UCSD-AML1 (cell line): ENCODE results near the gene RPL39L.
A peak's percentile ranks its signal among the peaks of the same experiment; 100 is the strongest.

Experiments
- DNase-seq: peaks from one replicate; lab custom pipeline; 2025; ENCODE audit not compliant: unreplicated experiment; lab: John Stamatoyannopoulos, UW

Gene RPL39L

DNA sequence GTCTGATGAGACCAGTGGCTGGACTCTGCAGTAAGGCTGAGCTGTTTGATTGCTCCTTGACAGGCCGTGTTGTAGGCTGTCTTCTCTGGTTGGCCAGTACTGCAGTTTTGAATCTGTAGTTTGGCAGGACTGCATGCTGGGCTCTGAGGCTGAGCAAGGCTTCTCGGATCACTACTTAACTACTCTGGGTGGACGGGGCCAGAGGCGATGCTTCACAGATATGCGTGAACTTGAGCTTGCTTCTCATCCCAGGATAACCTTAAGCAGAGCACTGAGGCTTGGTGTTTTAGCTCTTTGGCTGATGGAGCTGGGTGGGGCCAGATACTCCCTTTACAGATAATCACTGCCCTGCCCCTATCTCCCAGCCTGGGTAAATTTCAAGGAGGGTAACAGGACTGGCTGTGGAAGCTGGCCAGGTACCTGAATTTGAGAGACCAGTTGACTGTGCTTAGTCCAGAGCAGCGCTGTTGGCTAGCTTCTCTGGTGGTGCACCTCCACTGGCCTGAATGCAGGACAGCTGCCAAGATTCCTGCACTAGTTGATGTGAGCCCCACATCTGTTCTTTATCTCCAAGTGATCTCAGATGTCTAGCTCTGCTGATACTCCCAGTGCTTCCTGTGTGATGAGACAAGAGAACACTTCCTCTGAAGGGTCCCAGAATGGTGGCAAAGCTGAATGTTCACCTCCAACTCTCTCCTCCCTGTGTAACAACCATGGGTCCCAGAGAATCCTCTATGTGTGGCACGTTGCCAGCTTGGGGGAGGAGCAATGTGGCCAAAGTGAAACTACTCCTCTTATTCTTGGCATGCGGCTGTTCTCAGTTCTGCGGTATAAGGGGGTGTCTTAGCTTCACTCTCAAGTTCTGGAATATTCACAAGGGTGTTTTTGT lies 37.9 kb downstream of the RPL39L start:
- peak; percentile 48 for DNase-seq

DNA sequence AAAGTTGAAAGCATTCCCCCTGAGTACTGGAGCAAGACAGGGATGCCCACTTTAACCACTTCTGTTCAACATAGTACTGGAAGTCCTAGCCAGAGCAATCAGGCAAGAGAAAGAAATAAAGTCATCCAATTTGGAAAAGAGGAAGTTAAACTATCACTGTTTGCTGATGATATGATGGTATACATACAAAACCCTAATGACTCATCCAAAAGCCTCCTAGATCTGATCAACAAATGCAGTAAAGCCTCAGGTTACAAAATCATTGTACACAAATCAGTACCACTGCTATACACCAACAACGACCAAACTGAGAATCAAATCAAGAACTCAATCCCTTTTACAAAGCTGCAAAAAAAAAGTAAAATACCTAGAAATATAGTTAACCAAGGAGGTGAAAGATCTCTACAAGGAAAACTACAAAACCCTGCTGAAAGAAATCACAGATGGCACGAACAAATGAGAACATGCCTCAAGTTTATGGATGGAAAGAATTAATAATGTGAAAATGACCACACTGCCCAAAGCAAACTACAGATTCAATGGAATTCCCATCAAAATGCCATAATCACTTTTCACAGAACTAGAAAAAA lies 40.3 kb downstream of the RPL39L start:
- DNase-seq: no peak

DNA sequence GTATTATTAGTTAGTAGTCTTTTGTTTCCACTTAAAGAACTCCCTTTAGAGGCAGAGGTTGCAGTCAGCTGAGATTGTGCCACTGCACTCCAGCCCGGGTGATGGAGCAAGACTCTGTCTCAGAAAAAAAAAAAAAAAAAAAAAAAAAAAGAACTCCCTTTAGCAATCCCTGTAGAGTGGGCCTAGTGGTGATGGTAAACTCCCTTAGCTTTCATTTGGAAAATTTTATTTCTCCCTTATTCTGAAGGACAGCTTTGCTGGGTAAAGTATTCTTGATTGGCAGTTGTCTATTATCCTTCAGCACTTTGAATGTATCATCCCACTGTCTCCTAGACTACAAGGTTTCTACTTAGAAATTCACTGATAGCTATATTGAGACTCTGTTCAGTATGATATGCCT lies 46.0 kb downstream of the RPL39L start:
- no peak for DNase-seq

DNA sequence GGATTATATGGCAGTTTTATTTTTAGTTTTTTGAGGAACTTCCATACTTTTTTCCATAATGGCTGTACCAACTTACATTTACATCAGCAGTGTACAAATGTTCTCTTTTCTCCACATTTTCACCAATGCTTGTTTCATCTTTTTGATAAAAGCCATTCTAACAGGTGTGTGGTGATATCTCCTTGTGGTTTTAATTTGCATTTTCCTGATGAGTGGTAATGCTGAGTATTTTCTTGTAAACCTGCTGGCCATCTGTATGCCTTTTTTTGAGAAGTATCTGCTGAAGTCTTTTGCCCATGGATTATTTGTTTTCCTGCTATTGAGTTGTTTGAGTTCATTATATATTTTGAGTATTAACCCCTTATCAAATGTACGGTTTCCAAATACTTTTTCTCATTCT lies 50.6 kb downstream of the RPL39L start:
- DNase-seq: no peak

DNA sequence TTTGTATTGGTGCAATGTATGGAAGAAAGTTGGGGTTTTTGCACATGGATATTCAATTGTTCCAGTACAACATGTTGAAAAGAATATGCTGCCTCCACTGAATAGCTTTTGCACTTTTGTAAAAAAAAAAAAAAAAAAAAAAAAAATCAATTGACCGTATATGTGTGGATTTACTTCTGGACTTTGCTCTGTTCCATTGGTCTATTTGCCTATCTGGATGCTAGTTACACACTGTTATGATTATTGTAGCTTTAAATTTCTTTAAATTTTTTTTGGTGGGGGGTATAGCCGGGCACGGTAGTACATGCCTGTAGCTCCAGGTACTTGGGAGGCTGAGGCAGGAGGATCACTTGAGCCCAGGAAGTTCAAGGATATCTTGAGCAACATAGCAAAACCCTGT lies 52.5 kb downstream of the RPL39L start:
- DNase-seq: no peak

DNA sequence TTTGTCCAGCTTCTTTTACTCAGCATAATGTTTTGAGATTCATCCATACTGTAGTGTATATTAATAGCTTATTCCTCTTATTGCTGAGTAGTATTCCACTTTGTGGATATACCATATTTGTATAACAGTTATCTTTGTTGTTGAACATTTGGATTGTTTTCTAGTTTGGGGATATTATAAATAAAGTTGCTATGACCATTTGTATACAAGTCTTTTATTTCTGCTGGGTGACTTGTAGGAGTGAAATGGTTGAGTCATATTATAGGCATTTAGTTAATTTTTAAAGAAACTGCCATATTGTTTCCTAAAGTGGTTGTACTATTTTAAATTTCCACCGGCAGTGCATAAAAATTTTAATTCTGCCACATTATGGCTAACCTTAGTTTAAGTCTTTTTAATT lies 53.4 kb downstream of the RPL39L start:
- DNase-seq: no peak

DNA sequence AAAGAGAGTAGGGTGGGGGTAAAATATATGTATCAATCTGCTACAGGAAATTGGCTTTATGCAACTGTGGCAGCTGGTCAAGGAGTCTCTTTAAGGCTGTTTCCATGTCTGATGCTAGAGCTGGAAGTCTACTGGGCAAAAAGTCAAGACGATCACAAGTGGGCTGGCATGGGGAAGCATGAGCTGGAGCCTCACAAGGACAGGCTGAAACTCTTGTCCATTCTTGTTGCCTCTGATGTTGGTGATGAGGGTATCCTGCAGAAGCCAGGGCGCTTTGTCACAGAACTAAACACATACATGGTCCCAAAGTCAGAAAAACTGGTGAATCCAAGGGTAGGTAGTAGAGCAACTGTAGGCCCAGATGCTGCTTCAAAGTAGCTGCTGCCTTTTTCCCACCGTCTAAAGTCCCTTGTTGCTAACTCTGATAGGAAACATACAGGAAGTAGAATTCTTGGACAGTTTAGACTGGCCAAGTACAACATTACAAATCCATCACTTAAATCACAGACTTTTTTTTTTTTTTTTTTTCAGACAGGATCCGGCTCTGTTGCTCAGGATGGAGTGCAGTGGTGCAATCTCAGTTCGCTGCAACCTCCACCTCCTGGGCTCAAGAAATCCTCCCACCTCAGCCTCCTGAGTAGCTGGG lies 54.2 kb downstream of the RPL39L start:
- no peak for DNase-seq

DNA sequence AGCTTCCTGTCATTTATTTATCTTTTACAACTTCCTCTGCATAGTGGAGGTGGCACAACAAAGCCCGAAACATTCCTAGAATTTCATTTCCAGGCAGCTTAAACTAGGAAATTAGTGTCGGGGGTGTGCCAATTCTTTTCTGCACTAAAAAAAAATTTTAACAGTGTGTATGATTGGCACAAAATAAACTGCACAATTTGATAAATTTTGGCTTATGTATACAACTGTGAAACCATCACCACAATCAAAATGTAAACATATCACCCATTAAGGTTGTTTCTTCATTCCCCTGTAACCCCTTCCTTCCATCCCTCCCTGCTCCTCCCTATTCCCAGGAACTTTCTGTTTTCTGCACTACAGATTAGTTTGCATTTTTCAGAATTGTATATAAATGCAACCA lies 54.7 kb downstream of the RPL39L start:
- no peak for DNase-seq

DNA sequence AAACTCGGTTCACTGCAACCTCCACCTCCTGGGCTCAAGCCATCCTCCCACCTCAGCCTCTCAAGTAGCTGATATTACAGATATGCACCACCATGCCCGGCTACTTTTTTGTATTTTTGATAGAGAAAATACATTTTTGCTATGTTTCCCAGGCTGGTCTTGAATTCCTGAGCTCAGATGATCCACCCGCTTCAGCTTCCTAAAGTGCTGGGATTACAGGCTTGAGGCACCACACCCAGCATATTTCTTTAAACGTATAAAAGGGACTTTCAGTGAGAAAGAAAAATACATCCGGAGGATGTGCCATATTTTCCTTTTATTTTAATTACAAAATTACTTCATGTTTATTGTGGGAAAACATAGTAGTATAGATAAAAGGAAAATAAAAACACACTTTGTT lies 55.2 kb downstream of the RPL39L start:
- no peak for DNase-seq

DNA sequence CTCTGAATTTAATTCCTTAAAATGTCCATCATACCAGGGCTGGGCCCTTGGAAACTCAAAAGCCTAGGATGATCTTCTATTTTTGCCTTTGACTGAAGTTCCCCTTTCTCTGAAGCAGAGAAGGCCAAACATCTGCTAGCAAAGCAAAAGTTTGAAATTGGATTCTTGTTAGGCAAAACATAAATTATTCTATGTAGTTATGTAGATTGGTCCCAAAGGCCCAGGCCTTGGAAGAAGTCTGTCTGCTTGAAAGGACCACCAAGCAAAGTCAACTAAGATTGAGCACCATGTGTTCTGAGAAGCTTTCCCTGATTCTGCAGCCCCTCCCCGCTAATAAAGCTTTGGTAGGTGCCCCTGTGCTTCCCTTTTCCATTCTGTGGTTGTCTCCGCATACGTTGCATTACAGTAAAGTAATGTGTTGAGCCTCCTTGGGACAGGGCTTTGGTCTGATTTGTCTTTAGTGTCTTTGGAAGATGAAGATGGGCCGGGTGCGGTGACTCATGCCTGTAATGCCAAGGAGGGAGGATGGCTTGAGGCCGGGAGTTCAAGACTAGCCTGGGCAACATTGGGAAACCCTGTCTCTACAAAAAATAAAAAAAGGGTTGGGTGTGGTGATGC lies 56.4 kb downstream of the RPL39L start:
- DNase-seq: no peak

DNA sequence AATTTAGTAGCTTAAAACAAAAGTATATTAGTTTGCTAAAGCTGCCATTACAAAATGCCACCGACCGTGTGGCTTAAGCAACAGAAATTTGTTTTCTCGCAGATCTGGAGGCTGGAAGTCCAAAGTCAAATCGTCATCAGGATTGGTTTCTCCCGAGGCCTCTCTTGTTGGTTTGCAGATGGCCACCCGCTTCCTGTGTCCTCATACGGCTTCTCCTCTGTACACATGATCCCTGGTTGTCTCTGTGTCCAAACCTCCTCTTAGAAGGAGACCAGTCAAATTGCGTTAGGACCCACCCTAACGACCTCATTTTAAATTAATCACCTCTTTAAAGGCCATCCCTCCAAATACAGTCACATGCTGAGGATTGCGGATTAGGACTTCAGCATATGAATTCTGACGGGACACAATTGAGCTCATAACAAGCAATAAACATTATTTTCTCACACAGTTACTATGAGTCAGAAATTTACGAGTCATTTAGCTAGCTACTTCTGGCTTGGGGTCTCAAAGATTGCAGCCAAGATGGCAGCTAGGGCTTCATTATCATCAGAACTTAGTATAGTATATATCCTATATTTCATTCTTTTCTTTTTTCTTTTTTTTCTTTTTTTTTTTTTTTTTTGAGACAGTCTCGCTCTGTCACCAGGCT lies 58.4 kb downstream of the RPL39L start:
- no peak for DNase-seq

DNA sequence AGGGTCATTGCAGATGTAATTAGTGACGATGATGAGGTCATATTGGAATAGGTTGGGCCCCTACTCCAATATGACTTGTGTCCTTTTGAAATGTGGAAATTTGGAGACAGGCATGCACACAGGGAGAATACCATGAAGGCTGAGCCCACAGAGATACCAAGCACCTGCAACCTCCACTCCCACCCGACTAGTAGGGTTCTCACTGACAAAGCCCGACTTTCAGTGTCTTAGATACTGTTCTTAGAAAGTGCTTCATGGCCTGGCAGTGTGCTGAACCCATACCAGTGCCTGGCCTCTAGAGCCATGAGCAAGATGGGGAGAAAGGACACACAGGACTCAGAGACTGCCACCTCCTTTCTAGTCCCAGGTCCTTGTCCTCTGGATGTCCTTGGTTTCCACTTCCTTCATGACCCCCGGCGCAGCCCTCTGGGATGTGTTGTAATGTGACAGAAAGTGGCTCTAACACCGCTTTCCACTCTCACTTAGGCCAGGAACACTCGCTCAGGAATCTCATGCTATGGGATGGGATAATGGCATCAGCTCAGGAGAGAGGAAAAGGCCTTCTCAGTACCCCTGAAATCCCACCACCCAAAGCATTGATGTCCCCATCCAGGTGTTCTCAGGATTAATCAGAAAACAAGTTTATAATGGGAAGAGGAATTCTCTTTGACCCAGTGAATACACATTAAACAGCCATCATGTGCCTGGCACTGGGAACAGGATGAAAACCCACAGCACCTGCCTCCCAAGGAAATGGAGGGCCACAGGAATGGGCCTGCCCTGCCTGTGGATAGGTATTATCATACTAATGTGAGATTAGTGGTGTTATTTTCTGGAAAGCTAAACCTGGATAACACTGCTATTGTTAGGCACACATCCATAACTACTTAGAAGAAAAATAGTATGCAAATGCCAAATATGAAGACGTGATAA lies 59.9 kb downstream of the RPL39L start:
- DNase-seq: no peak

DNA sequence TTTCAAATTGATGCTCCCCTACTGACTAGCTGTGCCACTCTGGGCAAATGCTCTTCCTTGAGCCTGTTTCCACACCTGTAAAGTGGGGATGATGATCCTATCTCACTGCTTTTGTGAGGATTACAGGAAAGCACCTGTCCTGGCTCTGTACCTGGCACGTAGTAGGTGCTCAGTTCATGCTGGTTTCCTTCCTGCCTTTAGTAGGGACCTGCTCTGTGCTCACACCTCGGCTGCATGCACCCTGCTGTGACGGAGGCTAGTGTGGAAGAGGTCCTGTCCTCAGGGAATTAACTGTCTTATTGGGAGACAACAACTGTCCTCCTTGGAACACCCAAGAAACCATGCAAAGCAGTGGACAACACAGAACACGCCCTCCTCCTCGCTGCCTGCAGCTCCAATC lies 61.8 kb downstream of the RPL39L start:
- DNase-seq: no peak

DNA sequence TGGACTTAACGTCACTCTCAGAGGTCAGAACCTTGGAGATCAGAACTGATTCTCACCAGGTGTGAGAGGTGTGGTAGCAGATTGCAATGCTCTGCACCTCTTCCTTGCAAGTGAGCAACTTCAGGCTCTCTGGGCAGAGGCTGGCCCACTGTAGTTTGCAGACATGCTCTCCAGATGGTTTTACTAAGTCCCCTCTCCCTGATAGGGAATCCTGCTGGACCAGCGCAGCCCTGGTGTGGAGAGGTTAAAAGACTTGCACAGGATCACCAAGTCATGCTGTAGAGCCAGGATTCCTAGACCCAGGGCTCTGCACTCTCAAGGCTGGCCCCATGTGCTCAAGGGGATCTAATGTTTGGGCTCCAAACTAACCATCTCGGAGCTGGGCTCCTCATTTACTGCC lies 62.2 kb downstream of the RPL39L start:
- no peak for DNase-seq

DNA sequence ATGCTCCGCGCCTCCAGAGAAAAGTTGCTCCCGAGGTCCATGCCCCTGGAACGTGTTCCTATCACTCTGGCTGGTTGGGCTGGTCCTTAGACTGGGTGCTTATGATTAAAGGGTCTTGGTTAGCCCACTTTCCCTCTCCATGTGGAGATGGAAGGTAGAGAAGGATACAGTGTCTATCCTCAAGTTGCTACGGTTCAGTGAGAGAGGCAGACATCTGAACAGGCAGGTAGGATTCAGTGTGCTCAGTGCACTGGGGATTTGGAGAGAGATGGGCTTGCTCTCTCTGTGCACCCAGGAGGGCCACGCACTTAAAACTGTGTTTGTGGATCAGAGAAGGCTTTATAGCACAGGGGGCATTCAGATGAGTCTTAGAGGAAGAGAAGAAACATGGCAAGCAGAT lies 63.0 kb downstream of the RPL39L start:
- no peak for DNase-seq

DNA sequence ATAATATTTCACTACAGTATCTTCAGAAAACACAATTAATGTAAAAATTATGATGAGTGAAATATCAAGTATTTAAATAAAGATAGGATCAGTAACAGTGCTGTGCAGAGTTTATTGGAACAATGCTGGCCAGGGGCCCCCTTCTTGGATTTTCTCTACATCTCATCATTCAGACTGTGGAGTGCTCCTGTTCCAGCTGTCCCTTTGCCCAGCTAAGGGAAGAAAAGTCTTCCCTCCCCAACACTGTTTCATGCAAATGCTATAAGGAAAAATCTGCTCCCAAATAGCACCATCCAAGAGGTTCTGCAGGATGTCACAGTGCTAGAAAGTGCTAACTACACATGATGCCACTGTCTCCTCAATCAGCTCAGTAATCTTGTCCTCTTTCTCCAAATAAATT lies 64.5 kb downstream of the RPL39L start:
- DNase-seq: no peak

DNA sequence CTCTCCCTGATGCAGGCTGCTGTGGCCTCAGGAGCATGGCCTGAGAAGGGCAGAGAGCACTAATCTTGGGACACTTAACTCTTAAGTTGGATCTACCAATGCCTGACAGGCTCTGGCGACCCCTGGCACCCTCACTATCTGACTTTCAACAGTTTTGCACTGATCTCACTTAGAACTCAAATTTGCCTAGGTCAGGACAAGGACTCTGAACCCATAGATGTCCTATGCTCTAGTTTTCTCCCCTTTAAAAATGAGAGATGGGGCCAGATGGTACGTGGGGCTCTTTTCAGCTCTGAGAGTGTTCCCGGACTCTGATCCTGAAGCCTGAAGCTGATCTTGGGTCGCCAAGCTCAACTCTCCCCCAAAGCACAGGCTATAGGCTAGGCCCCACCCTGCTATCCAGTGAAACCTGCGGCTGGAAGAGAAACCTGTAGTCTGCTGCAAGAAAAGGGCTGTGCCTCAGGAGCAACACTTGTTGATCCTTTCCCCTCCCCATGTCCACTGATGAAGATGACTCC lies 65.7 kb downstream of the RPL39L start:
- DNase-seq: no peak

DNA sequence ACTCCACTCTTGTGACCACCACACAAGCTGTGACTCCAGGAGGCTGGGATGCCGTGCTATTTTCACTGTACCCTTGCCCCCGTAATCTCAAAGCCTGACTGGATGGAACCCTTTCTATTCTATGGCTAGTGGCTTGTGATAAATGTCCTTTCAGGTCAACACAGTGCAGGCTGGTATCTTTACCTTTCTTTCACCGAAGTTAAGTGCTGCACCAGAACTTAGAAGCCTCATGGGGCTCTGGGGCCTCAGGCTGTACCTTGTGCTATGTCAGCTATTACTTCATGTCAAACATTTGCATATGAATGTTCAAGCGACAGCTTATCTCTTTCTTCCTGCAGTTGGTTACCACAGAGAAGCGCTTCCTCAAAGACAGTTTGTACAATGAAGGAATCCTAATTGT lies 66.8 kb downstream of the RPL39L start:
- no peak for DNase-seq

DNA sequence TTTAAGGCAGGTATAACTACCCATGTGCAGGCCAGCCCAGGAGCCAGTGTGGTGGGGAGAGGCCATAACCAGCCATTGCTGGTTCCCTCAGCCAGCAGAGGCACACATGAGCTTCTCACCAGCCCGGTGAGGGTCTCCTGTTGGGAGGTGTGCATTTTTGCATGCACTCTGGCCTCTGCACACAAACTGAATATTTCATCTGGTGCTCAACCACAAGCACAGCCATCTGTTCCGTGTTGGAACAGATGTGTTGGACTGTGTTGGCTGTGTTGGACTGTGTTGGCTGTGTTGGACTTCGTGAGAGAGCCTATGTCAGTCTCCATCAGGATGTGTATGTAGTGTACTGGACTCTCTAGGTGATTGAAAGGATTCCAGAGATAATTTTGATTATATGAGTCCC lies 67.2 kb downstream of the RPL39L start:
- DNase-seq: no peak
